SK-MEL-5 (cell line): ENCODE results near the gene TLN1. TPM values are rescaled to one million over a fixed set of nuclear protein-coding genes. Genes with fewer than 3 reads are reported as not detected.

Experiments used
- DNase-seq: peaks from one replicate; pipeline ENCODE4 v3.0.0-alpha.2; 2016; ENCODE audit warnings: low read depth, low spot score
- in situ Hi-C: cut with HindIII; loops from 2 replicates; pipeline ENCODE4 v1.10.0; 2016; ENCODE audit warnings: low sequenced_read_pairs, high pct_unique_total_duplicates, low pct_unique_long_range_greater_than_20kb
- total RNA-seq: library from RNA; depleted of rRNA; stranded (reverse); fragments of >200 nt; shearing (Covaris generic); gene quantifications from 2 replicates; pipeline ENCODE4 v1.2.3, GENCODE V29; 2014

The TLN1 gene
- total RNA-seq, 1 experiment from 2014 or later = 58.0 TPM

DNA sequence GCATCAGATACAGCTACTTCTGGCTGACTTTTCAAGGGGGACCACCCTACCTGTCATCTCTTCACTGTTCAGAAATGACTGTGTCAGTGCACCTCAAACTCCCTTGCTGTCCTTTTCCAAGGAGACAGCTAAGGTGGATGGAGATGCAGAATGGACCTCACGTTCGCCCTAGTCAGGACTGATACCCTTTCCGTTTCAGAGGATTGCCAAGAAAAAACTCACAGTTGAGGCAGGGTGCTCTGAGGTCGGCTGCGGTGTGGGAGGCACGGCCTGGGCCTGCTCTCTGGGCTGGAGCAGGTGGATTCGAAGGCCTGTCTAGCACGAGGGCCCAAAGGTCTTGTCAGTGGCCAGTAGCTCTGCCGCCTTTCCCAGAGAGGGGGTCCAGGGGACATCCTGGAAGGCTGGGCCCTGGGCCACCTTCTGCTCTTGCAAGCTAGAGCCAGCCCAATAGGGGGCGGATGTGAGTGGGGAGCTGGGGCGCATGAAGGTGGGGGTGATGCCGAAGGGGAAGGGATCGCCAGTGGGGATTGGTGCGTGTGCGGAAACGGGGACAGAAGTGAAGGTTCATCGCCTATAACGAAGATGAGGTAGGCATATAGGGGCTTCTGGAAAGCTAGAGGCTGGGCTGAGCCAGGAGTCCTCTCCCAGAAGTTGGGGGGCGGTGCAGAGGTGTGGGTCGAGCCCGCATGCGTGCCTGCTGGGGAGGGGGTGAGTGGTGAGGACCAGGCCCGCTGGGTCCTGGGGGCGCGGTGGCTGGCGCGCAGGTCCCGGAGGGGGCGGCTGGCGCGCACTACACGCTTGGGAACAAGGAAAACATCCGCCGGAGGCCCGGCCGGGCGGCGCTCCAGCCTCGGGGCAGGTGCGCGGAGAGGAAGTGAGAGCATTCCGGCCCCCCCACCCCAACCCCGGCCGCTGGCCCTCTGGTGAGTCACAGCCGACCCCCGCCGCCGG lies 24.6 kb upstream of the TLN1 start:
- DNase-seq = no peak
- in situ Hi-C loops = no loop called here

DNA sequence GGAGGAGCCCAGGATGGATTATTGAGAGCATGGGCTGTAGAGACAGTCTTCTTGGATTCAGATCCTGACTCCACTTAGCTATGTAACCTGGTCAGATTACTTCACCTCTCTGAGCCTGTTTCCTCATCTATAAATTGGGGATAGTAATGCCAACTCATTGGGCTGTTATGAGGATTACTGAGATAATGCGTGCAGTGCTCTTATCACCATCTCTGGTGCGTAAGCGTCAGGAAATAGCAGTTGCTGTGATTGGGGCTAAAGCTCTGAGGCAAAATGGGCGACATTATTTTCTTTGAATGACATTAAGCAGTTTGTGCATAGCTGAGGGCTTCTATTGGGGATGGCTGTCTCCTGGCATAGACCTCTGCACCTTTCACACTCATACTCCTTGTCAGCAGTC lies 23.1 kb upstream of the TLN1 start:
- DNase-seq = no peak
- in situ Hi-C loops = no loop called here

GRCh38 chr9:35754264-35754663 lies 22.3 kb upstream of the TLN1 start, which contains the start of gene MSMP:
Gene MSMP (minus strand): TSS chr9:35754276. CDS start chr9:35754129, 147 bp downstream.
- no peak for DNase-seq
- in situ Hi-C loops = no loop called here

DNA sequence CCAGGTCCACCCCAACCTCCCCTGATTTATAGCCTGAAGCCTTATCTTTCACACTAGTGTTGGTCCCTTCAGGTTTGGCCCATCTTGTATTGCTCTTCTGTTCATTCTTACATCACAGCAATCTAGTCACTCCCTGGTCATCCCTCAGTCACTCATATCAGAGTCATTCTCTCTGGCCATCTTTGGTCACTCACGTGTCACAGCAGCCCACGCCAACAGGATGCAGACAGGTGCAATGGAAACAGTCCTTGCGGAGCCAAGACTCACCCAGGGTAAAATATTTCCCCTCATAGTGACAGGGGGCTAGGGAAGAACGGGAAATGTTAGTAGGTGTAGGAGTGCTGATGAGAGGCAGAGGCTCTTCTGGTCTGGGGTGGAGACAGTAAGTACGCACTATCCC lies 21.5 kb upstream of the TLN1 start:
- in situ Hi-C loops = no loop called here
- no peak for DNase-seq

DNA sequence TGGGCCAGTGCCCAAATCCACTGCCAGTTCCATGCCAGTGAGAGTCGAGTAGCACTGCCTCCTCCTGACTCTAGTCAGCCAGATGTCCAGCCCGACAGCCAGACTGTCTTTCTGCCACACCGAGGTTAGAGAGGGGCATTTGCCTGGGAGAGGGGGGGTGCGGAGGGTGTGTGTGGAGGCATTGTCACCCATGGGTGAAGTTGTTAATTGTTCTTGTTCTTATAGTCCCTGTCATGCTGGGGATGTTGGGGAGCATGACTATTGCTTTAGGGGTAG lies 18.2 kb upstream of the TLN1 start:
- no peak for DNase-seq
- in situ Hi-C loops = no loop called here

DNA sequence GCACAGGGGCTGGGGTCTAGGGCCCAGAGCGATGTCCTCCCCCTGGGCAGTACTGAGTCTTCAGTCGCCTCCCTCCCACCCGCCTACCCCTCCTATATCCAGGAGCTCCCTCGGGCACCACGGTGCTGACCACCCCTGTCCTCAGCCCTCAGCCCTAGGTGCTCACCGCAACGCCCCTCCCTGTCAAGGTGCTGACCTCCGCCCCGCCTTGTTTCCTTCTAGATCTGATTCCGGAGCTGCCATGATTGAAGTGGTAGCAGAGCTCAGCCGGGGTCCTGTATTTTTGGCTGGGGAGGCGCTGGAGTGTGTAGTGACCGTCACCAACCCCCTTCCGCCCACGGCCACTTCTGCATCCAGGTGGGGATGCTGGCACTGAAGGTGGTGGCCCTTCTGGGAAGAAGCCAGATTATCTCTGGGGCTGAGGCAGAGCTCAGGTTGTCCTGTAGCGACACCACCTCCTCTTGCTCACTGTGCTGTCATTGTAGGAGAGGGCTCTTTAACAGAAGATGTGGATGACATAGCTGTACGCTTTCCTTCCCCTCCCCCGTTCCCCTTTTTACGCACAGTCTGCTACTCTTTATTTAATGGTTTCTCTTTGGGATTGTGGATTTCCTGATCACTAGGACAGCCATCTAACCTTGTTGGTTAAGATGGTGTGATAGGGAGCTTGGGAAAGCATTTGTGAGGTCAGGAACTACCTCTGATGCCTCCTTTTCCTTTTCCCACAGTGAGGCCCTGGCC lies 17.7 kb upstream of the TLN1 start:
- no peak for DNase-seq
- in situ Hi-C loops = no loop called here

DNA sequence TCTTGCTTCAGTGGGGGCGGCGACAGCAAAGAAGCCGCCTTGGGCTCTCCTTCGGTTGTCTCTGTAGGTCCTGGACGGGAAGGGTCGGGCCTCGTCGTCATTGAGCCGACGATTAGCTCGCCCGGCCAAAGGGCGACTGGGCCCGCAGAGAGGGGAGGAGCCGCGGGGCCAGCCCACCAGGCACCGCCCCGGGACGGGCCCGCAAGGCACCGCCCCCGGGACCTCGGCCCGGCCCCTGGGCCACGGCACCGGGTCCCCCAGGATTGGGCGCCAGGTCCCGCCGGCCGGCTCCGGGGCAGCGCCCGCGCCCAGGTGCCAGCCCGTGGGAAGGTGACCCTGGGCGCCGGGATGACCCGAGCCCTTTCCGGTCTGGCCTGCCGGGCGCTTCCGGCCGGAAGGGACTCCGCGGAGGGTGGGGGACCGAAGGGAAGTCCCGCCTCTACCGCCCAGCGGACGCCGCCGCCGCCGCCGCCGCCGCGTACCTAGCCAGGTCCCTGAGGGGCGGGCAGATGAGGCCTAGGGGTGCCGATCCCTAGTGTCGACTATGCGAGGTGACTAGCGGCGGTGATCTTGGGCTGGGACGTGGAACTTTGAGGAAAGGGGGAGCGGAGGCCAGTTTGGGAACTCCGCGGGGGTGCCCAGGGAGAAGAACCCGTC lies 17.0 kb upstream of the TLN1 start, which contains the start of the genes GBA2 and RGP1:
GBA2 (minus strand) TSS at position 371 of the 657 bp plus-strand sequence. CDS start 524 bp downstream, outside the sequence.
RGP1 (plus strand) TSS at position 430 of the 657 bp plus-strand sequence. CDS start 469 bp downstream, outside the sequence.
- in situ Hi-C loops = no loop called here
- DNase-seq = peak; percentile 72

GRCh38 chr9:35748242-35748857 lies 16.4 kb upstream of the TLN1 start:
- in situ Hi-C loops = no loop called here
- no peak for DNase-seq

DNA sequence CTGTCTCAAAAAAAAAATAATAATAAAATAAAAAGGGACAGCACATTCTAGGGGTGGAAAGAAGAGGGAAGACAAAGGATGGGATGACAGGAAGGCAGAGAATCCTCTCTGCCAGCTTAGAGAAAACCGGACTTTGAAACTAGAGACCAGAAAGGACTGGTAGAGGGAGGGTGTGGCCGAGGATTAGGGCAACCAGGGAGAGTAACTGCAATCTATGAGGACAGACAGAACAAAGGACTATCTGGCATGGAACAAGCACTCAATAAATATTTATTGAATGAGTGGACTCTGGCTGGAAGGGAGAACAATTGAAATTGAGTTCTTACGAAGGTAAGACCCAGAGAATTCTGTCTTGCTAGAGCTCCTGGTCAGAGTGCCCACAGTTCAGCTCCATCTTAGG lies 14.6 kb upstream of the TLN1 start:
- in situ Hi-C loops = no loop called here
- DNase-seq = no peak

- in situ Hi-C loops = no loop called here
- no peak for DNase-seq
Observed at GRCh38 chr9:35745569-35745968, 13.6 kb upstream of the TLN1 start.

DNA sequence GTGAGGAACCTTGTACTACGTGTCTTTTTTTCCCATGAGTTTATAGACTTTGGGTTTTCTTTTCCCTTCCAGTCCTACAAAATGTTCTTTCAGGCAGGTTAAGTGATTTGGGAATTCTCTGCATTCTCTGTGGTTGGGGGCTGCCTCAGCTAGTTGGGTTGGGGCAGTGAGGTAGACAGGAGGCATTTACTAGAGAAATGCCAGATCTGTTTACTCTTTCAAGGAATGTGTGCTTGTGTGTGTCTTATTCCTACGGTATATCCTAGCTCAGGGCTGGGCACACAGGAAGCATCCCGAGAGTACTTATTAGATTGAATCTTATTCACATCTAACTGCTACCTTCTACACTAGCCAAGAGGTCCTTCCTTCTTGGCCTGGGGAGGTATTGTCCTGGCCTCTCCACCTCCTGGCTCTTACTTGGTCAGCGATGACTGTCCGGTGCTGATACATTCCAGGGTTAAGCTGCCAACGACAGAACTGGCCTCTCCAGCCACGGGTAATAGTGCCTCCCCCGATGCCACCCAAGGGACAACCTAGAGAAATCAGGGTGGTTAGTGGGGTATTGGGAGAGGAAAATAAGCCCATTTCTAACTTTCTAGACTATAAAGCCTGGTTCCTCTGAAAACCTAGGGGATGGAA lies 12.0 kb upstream of the TLN1 start:
- DNase-seq = no peak
- in situ Hi-C loops = no loop called here

DNA sequence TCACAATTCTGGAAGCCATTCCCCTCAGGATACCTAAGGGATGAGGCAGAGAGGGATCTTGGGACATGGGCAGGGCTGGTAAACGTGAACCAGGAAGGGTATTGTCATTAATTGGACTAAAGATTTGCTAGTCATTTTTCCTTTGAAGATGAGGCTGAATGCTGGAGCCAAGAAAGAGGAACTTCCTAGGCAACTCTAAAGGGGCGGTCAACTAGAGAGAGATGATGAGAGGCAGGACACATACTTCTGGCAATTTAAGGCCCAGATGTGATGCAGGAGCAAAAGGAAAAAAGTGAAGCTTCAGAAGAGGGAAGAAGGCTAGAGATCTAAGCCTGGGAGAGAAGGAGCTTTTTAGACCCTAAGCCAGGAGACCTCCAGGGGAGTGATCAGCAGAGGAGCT lies 11.5 kb upstream of the TLN1 start:
- no peak for DNase-seq
- in situ Hi-C loops = no loop called here

DNA sequence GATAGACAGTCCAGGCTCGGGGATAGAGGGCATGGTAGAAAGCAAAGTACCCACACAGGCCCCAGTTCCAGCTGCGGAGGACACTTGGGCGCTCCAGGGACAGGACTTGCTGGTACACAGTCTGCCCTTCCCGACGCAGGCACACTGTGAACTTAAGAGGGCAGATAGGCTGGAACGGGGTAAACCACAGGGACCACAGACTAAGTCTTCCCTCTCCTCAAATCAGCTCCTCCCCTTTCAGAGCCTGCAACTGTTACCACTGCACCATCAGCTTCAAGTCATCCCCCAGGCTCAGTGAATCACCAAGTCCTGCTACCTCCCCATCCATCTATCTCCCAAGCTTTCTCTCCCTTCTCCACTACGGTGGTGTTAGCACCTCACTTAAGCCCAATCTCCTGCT lies 9.7 kb upstream of the TLN1 start:
- DNase-seq = no peak
- in situ Hi-C loops = no loop called here

- no peak for DNase-seq
- in situ Hi-C loops = no loop called here
Observed at GRCh38 chr9:35740243-35740642, 8.2 kb upstream of the TLN1 start.

- DNase-seq = no peak
- in situ Hi-C loops = no loop called here
Observed at GRCh38 chr9:35738924-35739323, 6.9 kb upstream of the TLN1 start.

DNA sequence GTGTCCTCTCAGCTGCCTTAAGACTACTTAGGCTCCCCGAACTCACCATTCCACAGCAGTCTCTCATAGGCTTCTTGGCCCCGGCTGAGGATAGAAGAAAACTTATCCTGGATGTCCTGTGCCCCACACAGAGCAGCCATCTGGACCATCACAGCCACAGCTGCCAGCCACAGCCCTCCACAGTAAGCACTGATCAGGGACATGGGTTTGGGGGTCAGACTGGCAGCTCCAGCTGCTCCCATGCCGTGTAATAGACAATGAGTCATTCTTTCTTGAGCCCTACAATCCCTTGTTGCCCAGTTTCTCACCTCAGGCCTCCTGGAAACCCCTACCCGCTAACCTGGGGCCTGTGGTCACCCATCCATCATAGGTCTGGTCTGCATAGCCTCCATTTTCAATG lies 6.2 kb upstream of the TLN1 start:
- DNase-seq = no peak
- in situ Hi-C loops = no loop called here

DNA sequence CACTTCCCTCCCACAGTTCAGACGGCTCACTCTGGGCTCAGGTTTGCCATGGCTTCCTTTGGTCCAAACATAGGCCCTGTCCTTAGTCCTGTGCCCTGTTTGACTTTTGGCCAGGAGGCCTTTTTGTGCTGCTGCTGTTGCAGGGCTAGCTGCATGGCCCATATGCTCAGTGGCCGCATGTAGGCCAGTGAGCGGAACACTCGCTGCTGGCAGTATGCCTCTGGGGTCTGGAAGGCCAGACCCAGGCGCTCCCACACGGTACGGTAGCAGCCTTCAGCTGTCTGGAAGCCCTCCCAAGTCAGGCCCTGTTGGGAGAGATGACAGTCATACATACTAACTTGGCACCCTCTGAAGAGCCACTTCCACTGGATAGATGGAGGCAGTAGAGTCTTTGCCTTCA lies 5.1 kb upstream of the TLN1 start:
- in situ Hi-C loops = no loop called here
- no peak for DNase-seq
